Psoas muscle (tissue), 8 donors: ENCODE results near the gene ZNF521. TPM values are rescaled to one million over a fixed set of nuclear protein-coding genes. Genes with fewer than 3 reads are reported as not detected.

Source experiments
- ATAC-seq, 4 donors: fragments of 200-7000 bp; cut with Tn5 transposase; one replicate each; pipeline ENCODE4 v1.9.1; 2020; ENCODE audit warnings: moderate library complexity in 3 of 4, mild to moderate bottlenecking in 2 of 4
- DNase-seq, 2 donors: peaks; one replicate each; pipeline ENCODE4 v3.0.0-alpha.2; 2020
- H3K27ac ChIP-seq: fragments of 200-600 bp; one replicate; pipeline ENCODE4 v1.8.0; 2022
- H3K27me3 ChIP-seq, 3 donors: fragments of 200-600 bp in 1 of 3; one replicate each; pipeline versions ENCODE4 v1.6.1 to v1.8.0; 2013 to 2022; ENCODE audit warnings: low read length in 2 of 3, mild to moderate bottlenecking in 2 of 3, moderate library complexity in 1 of 3; ENCODE audit not compliant: insufficient read depth in 3 of 3
- H3K36me3 ChIP-seq, 2 donors: fragments of 200-600 bp in 1 of 2; one replicate each; pipeline versions ENCODE4 v1.6.1 to v1.8.0; 2013 to 2022; ENCODE audit warnings: low read depth in 1 of 2, mild to moderate bottlenecking in 1 of 2, moderate library complexity in 1 of 2; ENCODE audit not compliant: insufficient read depth in 1 of 2
- H3K4me1 ChIP-seq: fragments of 200-600 bp; one replicate; pipeline ENCODE4 v1.8.0; 2022
- H3K4me3 ChIP-seq: fragments of 200-600 bp; one replicate; pipeline ENCODE4 v1.8.0; 2022; ENCODE audit warnings: mild to moderate bottlenecking
- H3K9me3 ChIP-seq: fragments of 200-600 bp; one replicate; pipeline ENCODE4 v1.8.0; 2022
- CTCF ChIP-seq: fragments of 200-600 bp; IDR thresholded peaks from one replicate; pipeline ENCODE4 v1.8.0; 2022; ENCODE audit warnings: antibody characterized with exemption
- WGBS, 3 donors: extraction: QIAGEN DNeasy Blood & Tissue Kit; methylation state at CpG; one replicate each; pipeline versions ENCODE4 v1.1.6 to v1.1.7; 2013; 5-methylcytosine and 5-hydroxymethylcytosine counted together
- intact Hi-C, 2 donors: fragments of 100-400 bp; cut with DNase I; formaldehyde crosslinking; loops; one replicate each; pipeline versions ENCODE4 v1.11.0 to v1.14.2; 2022
- polyA plus RNA-seq, 3 donors: library from polyadenylated mRNA; stranded (reverse); fragments of 200-250 nt; gene quantifications; one replicate each; pipeline ENCODE4 v1.2.3, GENCODE V29; 2013
- total RNA-seq, 4 donors: library from RNA; stranded (reverse); fragmentation: NEBNext Ultra II Directional in 2 of 4; extraction: Animal tissue kit (Norgen Biotek cat#: 25700) in 2 of 4; gene quantifications; one replicate each; pipeline versions ENCODE4 v1.2.1 to v1.2.4, GENCODE V29; 2021 to 2023
- donor health status: healthy with polysubstance abuse.
- donor health status: DM: no; HTN: no; CAD: no; lungs with moderate emphysema.
- donor health status: Bipolar disorder and iron deficiency.
- donor health status: healthy.
- donor health status: DM: yes; HTN: yes; CAD: no.
- donor health status: DM: no; HTN: no; CAD: no.
- donor health status: DM: no; HTN: no; CAD: no.
- donor health status: DM: yes; HTN: yes; CAD: no.

ZNF521 gene
- total and polyA plus RNA-seq, 7 donors: 1.8 to 13.2 (median 4.2) TPM

GRCh38 chr18:25055076-25055475 is 296.9 kb downstream of the ZNF521 start:
- H3K27ac ChIP-seq: no peak overlapping the region
- no peak for TF ChIP-seq CTCF
- peaks cover 0 to 1% (median 0%) of the 10 kb centered on the region in 3 donors for H3K27me3 ChIP-seq
- WGBS, 3 donors: 84 to 90% (median 87%) methylated on average over 4 of the region's 4 CpGs
- intact Hi-C loops: loop anchor here in 1 of 2 donors (5.0 kb wide), 1 partner anchor 88 kb away; no protein-coding TSS in a partner anchor
- no peaks in the 10 kb centered on the region for H3K36me3 ChIP-seq
- no peaks in the 10 kb centered on the region for H3K4me1 ChIP-seq
- ATAC-seq (no peak), DNase-seq (no peak)
- no peaks in the 10 kb centered on the region for H3K9me3 ChIP-seq
- no peak overlapping the region for H3K4me3 ChIP-seq

GRCh38 chr18:25053466-25053865 is 298.5 kb downstream of the ZNF521 start:
- Histone ChIP-seq H3K36me3 (no peaks in the 10 kb centered on the region), H3K27ac (no peak overlapping the region), H3K4me1 (no peaks in the 10 kb centered on the region), H3K9me3 (no peaks in the 10 kb centered on the region), H3K27me3 (peaks cover 0 to 1% (median 0%) of the 10 kb centered on the region in 3 donors), H3K4me3 (no peak overlapping the region)
- WGBS, 3 donors: 84 to 95% (median 88%) methylated on average over 6 of the region's 6 CpGs
- TF ChIP-seq CTCF: no peak
- no peak for ATAC-seq
- DNase-seq: no peak
- intact Hi-C loops: no loop called here

GRCh38 chr18:25052511-25052921 is 299.4 kb downstream of the ZNF521 start:
- DNase-seq: no peak
- Histone ChIP-seq H3K27me3 (peaks cover 0 to 1% (median 0%) of the 10 kb centered on the region in 3 donors), H3K4me1 (no peaks in the 10 kb centered on the region), H3K4me3 (no peak overlapping the region), H3K27ac (no peak overlapping the region), H3K36me3 (no peaks in the 10 kb centered on the region), H3K9me3 (no peaks in the 10 kb centered on the region)
- intact Hi-C loops: no loop called here
- TF ChIP-seq CTCF: no peak
- WGBS, 3 donors: 76 to 92% (median 90%) methylated on average over 4 of the region's 4 CpGs
- no peak for ATAC-seq

- Histone ChIP-seq H3K27me3 (no peaks in the 10 kb centered on the region), H3K4me3 (no peak overlapping the region), H3K36me3 (no peaks in the 10 kb centered on the region), H3K4me1 (no peaks in the 10 kb centered on the region), H3K9me3 (no peaks in the 10 kb centered on the region), H3K27ac (no peak overlapping the region)
- no peak for TF ChIP-seq CTCF
- DNase-seq (no peak), ATAC-seq (no peak)
- 92 to 95% (median 93%) methylated on average over 6 of the region's 6 CpGs for WGBS, 3 donors
- intact Hi-C loops: no loop called here
These were observed 301.4 kb downstream of the ZNF521 start for GRCh38 chr18:25050605-25051004.

- 61 to 78% (median 78%) methylated on average over 9 of the region's 9 CpGs for WGBS, 3 donors
- Histone ChIP-seq H3K9me3 (no peaks in the 10 kb centered on the region), H3K36me3 (no peaks in the 10 kb centered on the region), H3K4me3 (no peak overlapping the region), H3K4me1 (no peaks in the 10 kb centered on the region), H3K27ac (no peak overlapping the region), H3K27me3 (no peaks in the 10 kb centered on the region)
- DNase-seq (no peak), ATAC-seq (no peak)
- intact Hi-C loops: no loop called here
- TF ChIP-seq CTCF: no peak
These were observed 304.0 kb downstream of the ZNF521 start for GRCh38 chr18:25047983-25048382.
